Keratinocyte (primary cell): Measurements from ENCODE around the gene PAGE4.

Experiments
- EZH2 ChIP-seq: IDR thresholded peaks from one replicate; pipeline ENCODE4 v1.6.1; 2012; ENCODE audit warnings: inconsistent platforms, mild to moderate bottlenecking, low read length, moderate library complexity
- TF ChIP-seq, protein P1 (sequence below), 3 experiments: IDR thresholded peaks in 1 of 3; conservative IDR thresholded peaks in 1 of 3; optimal IDR thresholded peaks in 1 of 3; 2 replicates in 2 of 3; 3 replicates in 1 of 3; pipeline versions ENCODE3 to v1.5.1; 2011; ENCODE audit warnings: low read length in 3 of 3, mild to moderate bottlenecking in 3 of 3, moderate library complexity in 2 of 3, control low read depth in 1 of 3, inconsistent platforms in 1 of 3; ENCODE audit not compliant: insufficient read depth in 2 of 3; ENCODE audit errors: extremely low read depth in 1 of 3

DNA sequence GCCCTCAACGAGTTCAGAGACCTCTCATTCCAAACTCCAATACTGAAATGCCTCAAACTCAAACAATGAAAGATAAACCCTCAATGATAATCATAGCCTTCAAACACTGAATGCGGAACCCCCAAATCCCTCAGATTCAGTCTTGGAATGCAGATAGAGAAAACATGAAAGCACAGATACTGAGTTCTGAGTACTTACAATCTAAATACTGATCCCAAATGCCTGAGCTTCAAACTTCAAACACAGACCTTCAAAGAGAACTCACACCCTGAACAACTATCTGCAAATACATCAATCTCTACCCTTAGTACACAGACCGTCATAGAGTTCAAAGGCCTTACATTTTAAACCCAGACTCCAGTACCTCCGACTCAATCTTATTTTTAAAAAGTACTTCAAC, 16.9 kb upstream of the PAGE4 start:
- TF ChIP-seq, protein P1, sequence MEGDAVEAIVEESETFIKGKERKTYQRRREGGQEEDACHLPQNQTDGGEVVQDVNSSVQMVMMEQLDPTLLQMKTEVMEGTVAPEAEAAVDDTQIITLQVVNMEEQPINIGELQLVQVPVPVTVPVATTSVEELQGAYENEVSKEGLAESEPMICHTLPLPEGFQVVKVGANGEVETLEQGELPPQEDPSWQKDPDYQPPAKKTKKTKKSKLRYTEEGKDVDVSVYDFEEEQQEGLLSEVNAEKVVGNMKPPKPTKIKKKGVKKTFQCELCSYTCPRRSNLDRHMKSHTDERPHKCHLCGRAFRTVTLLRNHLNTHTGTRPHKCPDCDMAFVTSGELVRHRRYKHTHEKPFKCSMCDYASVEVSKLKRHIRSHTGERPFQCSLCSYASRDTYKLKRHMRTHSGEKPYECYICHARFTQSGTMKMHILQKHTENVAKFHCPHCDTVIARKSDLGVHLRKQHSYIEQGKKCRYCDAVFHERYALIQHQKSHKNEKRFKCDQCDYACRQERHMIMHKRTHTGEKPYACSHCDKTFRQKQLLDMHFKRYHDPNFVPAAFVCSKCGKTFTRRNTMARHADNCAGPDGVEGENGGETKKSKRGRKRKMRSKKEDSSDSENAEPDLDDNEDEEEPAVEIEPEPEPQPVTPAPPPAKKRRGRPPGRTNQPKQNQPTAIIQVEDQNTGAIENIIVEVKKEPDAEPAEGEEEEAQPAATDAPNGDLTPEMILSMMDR (optimal IDR thresholded peaks at IDR 0.05 in 1 of 3, IDR thresholded peaks at IDR 0.05 in 1 of 3, conservative IDR thresholded peaks at IDR 0.05 in 1 of 3; ENCODE audit: extremely low read depth in 1 of 3, insufficient read depth in 2 of 3, low read length in 3 of 3), result no peak
- TF ChIP-seq EZH2, result no peak
